G401.6 (cell line): ENCODE measurements around the gene S100A3.
"Not testable (repeated sequence)": the region's sequence is repeated elsewhere in the genome, so short reads cannot be mapped to it uniquely, and the experiment has no call there.

Experiments used
- FAIRE-seq: peaks from 2 replicates; lab custom pipeline; 2012; peaks lifted over from hg19 to GRCh38; lab: Jason Lieb, UNC

Gene S100A3

GRCh38 chr1:153548722-153549688 lies at the start of gene S100A3:
Gene S100A3, minus strand, starts transcription at chr1:153549258. Its CDS starts 773 bp downstream, at chr1:153548485.
- FAIRE-seq = no peak

- FAIRE-seq = no peak
Measured at GRCh38 chr1:153598309-153599172, 49.5 kb upstream of the S100A3 start.

- no peak for FAIRE-seq
Measured at GRCh38 chr1:153597206-153597605, 48.1 kb upstream of the S100A3 start.

- no peak for FAIRE-seq
Measured at GRCh38 chr1:153592748-153593147, 43.7 kb upstream of the S100A3 start.

- no peak for FAIRE-seq
Measured at GRCh38 chr1:153588482-153588881, 39.4 kb upstream of the S100A3 start.

GRCh38 chr1:153588033-153588432 lies 39.0 kb upstream of the S100A3 start:
- not testable (repeated sequence) for FAIRE-seq

- FAIRE-seq = no peak
Measured at GRCh38 chr1:153587314-153587713, 38.3 kb upstream of the S100A3 start.

GRCh38 chr1:153586347-153586746 lies 37.3 kb upstream of the S100A3 start:
- FAIRE-seq = no peak

- FAIRE-seq = no peak
Measured at GRCh38 chr1:153585006-153585405, 35.9 kb upstream of the S100A3 start.

- no peak for FAIRE-seq
Measured at GRCh38 chr1:153583976-153584375, 34.9 kb upstream of the S100A3 start.

GRCh38 chr1:153583514-153583913 lies 34.5 kb upstream of the S100A3 start:
- not testable (repeated sequence) for FAIRE-seq

GRCh38 chr1:153582836-153583235 lies 33.8 kb upstream of the S100A3 start:
- FAIRE-seq = not testable (repeated sequence)

- FAIRE-seq = no peak
Measured at GRCh38 chr1:153578936-153579335, 29.9 kb upstream of the S100A3 start.

GRCh38 chr1:153578490-153578889 lies 29.4 kb upstream of the S100A3 start:
- FAIRE-seq = no peak

- FAIRE-seq = no peak
Measured at GRCh38 chr1:153577624-153578051, 28.6 kb upstream of the S100A3 start.

GRCh38 chr1:153577138-153577537 lies 28.1 kb upstream of the S100A3 start:
- FAIRE-seq = no peak

GRCh38 chr1:153575497-153575896 lies 26.4 kb upstream of the S100A3 start:
- not testable (repeated sequence) for FAIRE-seq

- FAIRE-seq = not testable (repeated sequence)
Measured at GRCh38 chr1:153575081-153575491, 26.0 kb upstream of the S100A3 start.

- FAIRE-seq = no peak
Measured at GRCh38 chr1:153573351-153573750, 24.3 kb upstream of the S100A3 start.

- FAIRE-seq = no peak
Measured at GRCh38 chr1:153572569-153573015, 23.5 kb upstream of the S100A3 start.

GRCh38 chr1:153571706-153572105 lies 22.6 kb upstream of the S100A3 start:
- no peak for FAIRE-seq

- no peak for FAIRE-seq
Measured at GRCh38 chr1:153570874-153571273, 21.8 kb upstream of the S100A3 start.

GRCh38 chr1:153569465-153569864 lies 20.4 kb upstream of the S100A3 start:
- FAIRE-seq = no peak
